ENCODE results near the gene ANKRD24. TPM values are rescaled to one million over a fixed set of nuclear protein-coding genes. Genes with fewer than 3 reads are reported as not detected.

ANKRD24 gene
- total and polyA plus RNA-seq, 2 of the 13 experiments (the other 11 are each of a cell fraction or from before 2014, with no cell fraction given), result 0.13 to 0.24 TPM

DNA sequence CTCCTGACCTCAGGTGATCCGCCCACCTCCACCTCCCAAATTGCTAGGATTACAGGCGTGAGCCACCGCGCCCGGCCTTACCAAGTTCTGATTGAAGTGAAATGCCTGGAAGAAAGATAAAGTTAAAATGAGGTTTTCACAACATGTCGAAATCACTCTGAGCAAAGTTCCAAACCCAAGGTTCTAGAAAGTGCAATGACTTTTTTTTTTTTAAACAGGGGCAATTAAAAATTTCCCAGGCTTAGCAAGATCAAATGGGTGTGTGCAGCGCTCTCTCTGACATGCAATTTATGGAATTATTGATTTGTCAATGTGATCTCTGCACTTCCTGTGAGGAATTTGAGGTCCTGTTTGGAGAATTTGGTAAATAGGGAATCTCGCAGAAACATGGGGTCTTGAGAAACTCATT is 45.8 kb upstream of the ANKRD24 start (continued):
- no peak for TF ChIP-seq TRAFD1 (CRISPR knock-in tag; IDR thresholded peaks at IDR 0.05; ENCODE audit: borderline replicate concordance)
- TF ChIP-seq ARNTL (CRISPR knock-in tag; IDR thresholded peaks at IDR 0.05), result no peak
- TF ChIP-seq CBX1 (IDR thresholded peaks at IDR 0.05; ENCODE audit: low read depth), result no peak
- no peak for TF ChIP-seq ZNF841 (CRISPR knock-in tag; IDR thresholded peaks at IDR 0.05; ENCODE audit: borderline replicate concordance)
- TF ChIP-seq SMC3 (IDR thresholded peaks at IDR 0.05; ENCODE audit: low read length), result no peak
- TF ChIP-seq FOSL2 (CRISPR knock-in tag; IDR thresholded peaks at IDR 0.05), result 0 out of 2 replicates have a peak, but pooled peaks have one; percentile 8
- 0 out of 2 replicates have a peak, but pooled peaks have one; percentile 15 for TF ChIP-seq FOXK2 (IDR thresholded peaks at IDR 0.05)
- TF ChIP-seq, protein P1, sequence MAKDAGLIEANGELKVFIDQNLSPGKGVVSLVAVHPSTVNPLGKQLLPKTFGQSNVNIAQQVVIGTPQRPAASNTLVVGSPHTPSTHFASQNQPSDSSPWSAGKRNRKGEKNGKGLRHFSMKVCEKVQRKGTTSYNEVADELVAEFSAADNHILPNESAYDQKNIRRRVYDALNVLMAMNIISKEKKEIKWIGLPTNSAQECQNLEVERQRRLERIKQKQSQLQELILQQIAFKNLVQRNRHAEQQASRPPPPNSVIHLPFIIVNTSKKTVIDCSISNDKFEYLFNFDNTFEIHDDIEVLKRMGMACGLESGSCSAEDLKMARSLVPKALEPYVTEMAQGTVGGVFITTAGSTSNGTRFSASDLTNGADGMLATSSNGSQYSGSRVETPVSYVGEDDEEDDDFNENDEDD (CRISPR knock-in tag; IDR thresholded peaks at IDR 0.05; ENCODE audit: borderline replicate concordance), result no peak
- no peak for TF ChIP-seq PREB (CRISPR knock-in tag; IDR thresholded peaks at IDR 0.05)
- peak; percentile 78; the same call in 1 of the 2 replicates for TF ChIP-seq ETV5 (CRISPR knock-in tag; IDR thresholded peaks at IDR 0.05; ENCODE audit: borderline replicate concordance)
- TF ChIP-seq ZC3H4 (CRISPR knock-in tag; IDR thresholded peaks at IDR 0.05; ENCODE audit: borderline replicate concordance), result no peak
- no peak for TF ChIP-seq U2AF2 (IDR thresholded peaks at IDR 0.05; ENCODE audit: low read depth, low read length)
- no peak for TF ChIP-seq ZSCAN25 (CRISPR knock-in tag; IDR thresholded peaks at IDR 0.05)
- peak; percentile 47; the same call in 1 of the 2 replicates for TF ChIP-seq CEBPB (IDR thresholded peaks at IDR 0.05; ENCODE audit: borderline replicate concordance, low read depth, low read length)
- TF ChIP-seq HMG20A (CRISPR knock-in tag; IDR thresholded peaks at IDR 0.05; ENCODE audit: borderline replicate concordance), result no peak
- no peak for TF ChIP-seq MTF1 (CRISPR knock-in tag; IDR thresholded peaks at IDR 0.05)
- no peak for TF ChIP-seq MBD4 (IDR thresholded peaks at IDR 0.05; ENCODE audit: borderline replicate concordance, low read length)
- no peak for TF ChIP-seq SMYD3 (CRISPR knock-in tag; IDR thresholded peaks at IDR 0.05)
- no peak for TF ChIP-seq SRY (CRISPR knock-in tag; IDR thresholded peaks at IDR 0.05)
- no peak for TF ChIP-seq ZSCAN22 (CRISPR knock-in tag; IDR thresholded peaks at IDR 0.05)
- TF ChIP-seq ZNF607 (CRISPR knock-in tag; IDR thresholded peaks at IDR 0.05; ENCODE audit: borderline replicate concordance), result no peak
- TF ChIP-seq PRPF4 (IDR thresholded peaks at IDR 0.05; ENCODE audit: low read depth, low read length, poor library complexity, severe bottlenecking), result no peak
- TF ChIP-seq, protein P2, sequence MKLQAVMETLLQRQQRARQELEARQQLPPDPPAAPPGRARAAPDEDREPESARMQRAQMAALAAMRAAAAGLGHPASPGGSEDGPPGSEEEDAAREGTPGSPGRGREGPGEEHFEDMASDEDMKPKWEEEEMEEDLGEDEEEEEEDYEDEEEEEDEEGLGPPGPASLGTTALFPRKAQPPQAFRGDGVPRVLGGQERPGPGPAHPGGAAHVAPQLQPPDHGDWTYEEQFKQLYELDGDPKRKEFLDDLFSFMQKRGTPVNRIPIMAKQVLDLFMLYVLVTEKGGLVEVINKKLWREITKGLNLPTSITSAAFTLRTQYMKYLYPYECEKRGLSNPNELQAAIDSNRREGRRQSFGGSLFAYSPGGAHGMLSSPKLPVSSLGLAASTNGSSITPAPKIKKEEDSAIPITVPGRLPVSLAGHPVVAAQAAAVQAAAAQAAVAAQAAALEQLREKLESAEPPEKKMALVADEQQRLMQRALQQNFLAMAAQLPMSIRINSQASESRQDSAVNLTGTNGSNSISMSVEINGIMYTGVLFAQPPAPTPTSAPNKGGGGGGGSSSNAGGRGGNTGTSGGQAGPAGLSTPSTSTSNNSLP (IDR thresholded peaks at IDR 0.05; ENCODE audit: low read depth, low read length), result peak; percentile 75; the same call in 1 of the 2 replicates
- no peak for TF ChIP-seq TEF (CRISPR knock-in tag; IDR thresholded peaks at IDR 0.05)
- no peak for TF ChIP-seq MTA3 (CRISPR knock-in tag; IDR thresholded peaks at IDR 0.05)
- no peak for TF ChIP-seq ZKSCAN8 (CRISPR knock-in tag; IDR thresholded peaks at IDR 0.05; ENCODE audit: borderline replicate concordance)
